K562 (cell line): Measurements from ENCODE around the gene PRKCE. TPM values are rescaled to one million over a fixed set of nuclear protein-coding genes. Genes with fewer than 3 reads are reported as not detected.

Experiments used
- ATAC-seq: fragments of 200-7000 bp; cut with Tn5 transposase; 3 replicates; pipeline ENCODE4 v1.9.1; 2020; ENCODE audit warnings: moderate library complexity
- BruUV-seq: library from RNA; stranded (reverse); fragments of 400-500 nt; replicated peaks from 2 replicates; lab custom pipeline; 2021; lab: Mats Ljungman, UMichigan
- CTCF ChIA-PET: fragments of 300-600 bp; formaldehyde crosslinking; extraction: SDS; loops from one replicate; lab custom pipeline; 2021; ENCODE audit warnings: low intra/inter-chr PET ratio; lab: Yijun Ruan, JAX
- POLR2A ChIA-PET: fragments of 300-600, 350-650 bp; sonication (Branson Sonifier 250); formaldehyde crosslinking; extraction: SDS; loops from one replicate; lab custom pipeline; 2021; ENCODE audit warnings: antibody characterized with exemption, inconsistent platforms; lab: Yijun Ruan, JAX
- DNase-seq, 4 experiments: peaks; one replicate each; pipeline versions ENCODE4 v3.0.0 to v3.0.0-alpha.2; 2011 to 2018; ENCODE audit warnings: low spot score in 3 of 4, mixed read lengths in 3 of 4; ENCODE audit errors: extremely low read depth in 1 of 4
- FAIRE-seq: peaks from 2 replicates; lab custom pipeline; 2011; peaks lifted over from hg19 to GRCh38; lab: Jason Lieb, UNC
- H2AFZ ChIP-seq: 2 replicates; pipeline ENCODE4 v1.6.0; 2011; ENCODE audit warnings: low read depth, low read length, control low read depth, inconsistent platforms
- H3K27ac ChIP-seq: fragments of 200-600 bp; 3 replicates; pipeline ENCODE4 v1.8.0; 2011; ENCODE audit warnings: low read depth, mild to moderate bottlenecking, control low read depth, inconsistent platforms, low read length, moderate library complexity, mixed read lengths; ENCODE audit errors: extremely low read depth
- H3K27me3 ChIP-seq, 2 experiments: fragments of 300-600 bp in 1 of 2; 2 replicates in 1 of 2; 3 replicates in 1 of 2; pipeline versions ENCODE4 v1.6.0 to v1.8.0; 2011; ENCODE audit warnings: inconsistent platforms in 2 of 2, low read length in 2 of 2, mild to moderate bottlenecking in 1 of 2, mixed read lengths in 1 of 2, moderate library complexity in 1 of 2; ENCODE audit not compliant: control insufficient read depth in 2 of 2, insufficient read depth in 2 of 2
- H3K36me3 ChIP-seq: fragments of 300-600 bp; 3 replicates; pipeline ENCODE4 v1.8.0; 2011; ENCODE audit warnings: mild to moderate bottlenecking, low read length, inconsistent platforms; ENCODE audit not compliant: control insufficient read depth, insufficient read depth
- H3K4me1 ChIP-seq, 2 experiments: fragments of 200-600 bp in 1 of 2; replicated peaks in 1 of 2; 2 replicates in 1 of 2; 3 replicates in 1 of 2; pipeline versions ENCODE4 v1.5.1 to v1.8.0; 2011; ENCODE audit warnings: inconsistent platforms in 2 of 2, low read length in 2 of 2, mild to moderate bottlenecking in 1 of 2, mixed read lengths in 1 of 2, moderate library complexity in 1 of 2; ENCODE audit not compliant: control insufficient read depth in 2 of 2, insufficient read depth in 2 of 2
- H3K4me2 ChIP-seq: 2 replicates; pipeline ENCODE4 v1.6.1; 2011; ENCODE audit warnings: low read length, control low read depth, inconsistent platforms, mixed read lengths; ENCODE audit not compliant: insufficient read depth
- H3K4me3 ChIP-seq: fragments of 200-600 bp; sonication (generic), shearing (Covaris generic); 2 replicates; pipeline ENCODE4 v1.5.1; 2016; ENCODE audit warnings: control low read depth, inconsistent platforms
- H3K79me2 ChIP-seq: fragments of 200-600 bp; 3 replicates; pipeline ENCODE4 v1.8.0; 2011; ENCODE audit warnings: low read length, inconsistent platforms; ENCODE audit not compliant: control insufficient read depth, insufficient read depth
- H3K9ac ChIP-seq, 2 experiments: 2 replicates each; pipeline versions ENCODE4 v1.6.0 to v1.6.1; 2011; ENCODE audit warnings: low read depth in 2 of 2, low read length in 2 of 2, control low read depth in 1 of 2, inconsistent platforms in 1 of 2, mild to moderate bottlenecking in 1 of 2, mixed read lengths in 1 of 2; ENCODE audit not compliant: insufficient read depth in 1 of 2
- H3K9me1 ChIP-seq: one replicate; pipeline ENCODE4 v1.6.0; 2011; ENCODE audit warnings: inconsistent platforms, mild to moderate bottlenecking, low read length, moderate library complexity; ENCODE audit not compliant: control insufficient read depth, insufficient read depth
- H3K9me3 ChIP-seq: replicated peaks from 2 replicates; pipeline ENCODE4 v1.5.1; 2011; ENCODE audit warnings: low read depth, low read length, inconsistent platforms; ENCODE audit not compliant: control insufficient read depth, insufficient read depth
- H4K20me1 ChIP-seq: replicated peaks from 2 replicates; pipeline ENCODE4 v1.6.1; 2011; ENCODE audit warnings: low read length, inconsistent platforms, mixed read lengths; ENCODE audit not compliant: control insufficient read depth, insufficient read depth
- FOXJ2 ChIP-seq: fragments of 200-800 bp; sonication (Bioruptor generic); IDR thresholded peaks from 2 replicates; pipeline ENCODE4 v1.6.1; 2016; ENCODE audit warnings: missing genetic modification characterization, missing compliant biosample characterization
- HOXB6 ChIP-seq: fragments of 250-450 bp; sonication (Bioruptor Pico); IDR thresholded peaks from 2 replicates; pipeline ENCODE4 v1.5.1; 2022; ENCODE audit warnings: mild to moderate bottlenecking, borderline replicate concordance
- JUNB ChIP-seq: fragments of 450-650 bp; formaldehyde crosslinking; conservative IDR thresholded peaks from 2 replicates; pipeline ENCODE4 v1.4.0; 2020; ENCODE audit warnings: mild to moderate bottlenecking
- SPI1 ChIP-seq: IDR thresholded peaks from 2 replicates; pipeline ENCODE4 v1.6.1; 2011; ENCODE audit warnings: low read depth, low read length, control low read depth, borderline replicate concordance
- ZNF408 ChIP-seq: fragments of 250-450 bp; sonication (Bioruptor Pico); IDR thresholded peaks from 2 replicates; pipeline ENCODE4 v1.4.0; 2020; ENCODE audit warnings: low read depth, mild to moderate bottlenecking, moderate library complexity
- ZNF57 ChIP-seq: fragments of 450-650 bp; formaldehyde crosslinking; IDR thresholded peaks from 2 replicates; pipeline ENCODE4 v1.4.0; 2020; ENCODE audit warnings: mild to moderate bottlenecking, moderate library complexity
- WGBS: fragments of 100-300 bp; shearing (Covaris generic); methylation state at CpG from one replicate; pipeline ENCODE4 v1.1.6; 2016; ENCODE audit warnings: low coverage, mixed read lengths; ENCODE audit not compliant: insufficient coverage; ENCODE audit errors: missing lambda C conversion rate; 5-methylcytosine and 5-hydroxymethylcytosine counted together
- in situ Hi-C: fragments of 300-500 bp; cut with MboI; formaldehyde crosslinking; loops from 4 replicates; pipeline ENCODE4 v1.15.0; 2018; ENCODE audit warnings: inconsistent platforms, mixed read lengths
- intact Hi-C: fragments of 100-400 bp; cut with micrococcal nuclease; formaldehyde crosslinking; loops from 2 replicates; pipeline ENCODE4 v1.14.2; 2022
- polyA plus RNA-seq, 8 experiments: library from polyadenylated mRNA; depleted of rRNA in 4 of 8; stranded (reverse) in 5 of 8; unstranded in 3 of 8; fragments of >200 nt; fragmentation: Nextera tagmentation in 2 of 8; fragmentation: Illumina TruSeq in 1 of 8; extraction: Ambion mirVana in 2 of 8; extraction: Trizol in 1 of 8; gene quantifications; 2 replicates each; pipeline versions ENCODE4 v1.2.1 to v1.2.3, GENCODE V29; 2011 to 2014; ENCODE audit warnings: inconsistent platforms in 1 of 8, missing spikeins in 1 of 8
- total RNA-seq, 7 experiments: library from RNA; depleted of rRNA in 6 of 7; stranded (reverse); fragments of >200 nt in 6 of 7; fragmentation: Illumina TruSeq in 2 of 7; extraction: Trizol in 2 of 7; gene quantifications; 2 replicates each; pipeline versions ENCODE4 v1.2.1 to v1.2.3, GENCODE V29; 2011 to 2021; ENCODE audit warnings: low replicate concordance in 1 of 7

PRKCE gene
- total and polyA plus RNA-seq, 9 of the 15 experiments (the other 6 are each of a cell fraction or from before 2014, with no cell fraction given), result 0.06 to 1.0 (median 0.22) TPM; not detected in 1

DNA sequence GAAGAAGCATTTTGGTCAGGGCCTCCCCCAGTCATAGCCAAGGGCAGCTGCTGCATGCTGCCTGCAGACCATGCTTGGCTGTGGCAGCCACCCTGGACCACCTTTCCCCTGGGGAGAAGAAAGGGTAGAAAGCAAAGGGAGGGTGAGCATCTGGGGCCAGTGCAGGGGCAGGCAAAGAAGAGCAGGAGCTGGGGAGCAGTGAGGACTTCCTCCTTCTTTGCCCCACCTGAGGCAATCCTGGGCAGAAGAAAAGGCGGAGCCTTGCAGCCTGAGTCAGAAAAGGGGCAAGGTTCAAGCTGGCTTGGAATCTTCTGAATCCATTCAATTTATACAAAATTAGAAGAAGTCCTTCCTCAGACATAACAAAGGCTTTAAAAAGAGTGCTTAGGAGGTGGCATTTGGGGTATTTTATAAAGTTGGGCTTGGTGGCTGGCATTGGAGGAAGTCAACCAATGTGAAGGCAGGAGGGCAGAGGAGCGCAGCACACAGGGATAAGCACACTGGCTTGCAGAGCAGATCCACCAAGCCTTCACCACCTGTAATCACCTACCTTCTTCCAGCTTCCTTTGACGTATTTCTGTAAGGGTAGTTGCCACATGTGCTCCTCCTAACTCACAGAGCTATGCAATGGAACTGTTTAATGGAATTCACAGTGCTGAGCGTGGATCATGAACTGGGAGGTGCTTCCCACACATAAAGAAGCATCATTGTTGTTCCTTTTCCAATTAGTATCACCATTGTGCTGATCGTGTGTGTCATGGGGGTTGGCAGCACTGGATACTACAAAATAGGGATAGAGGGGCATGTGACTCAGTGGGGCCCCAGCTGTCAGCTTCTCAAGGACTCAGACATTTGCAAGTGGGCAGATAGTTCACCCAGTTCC, 491.3 kb downstream of the PRKCE start:
- ChIA-PET POLR2A (interaction anchor here (0.5 to 0.6 kb wide), 2 partner anchors 64 to 348 kb away, joined by 4 to 7 read pairs; no protein-coding TSS in a partner anchor), CTCF (no interaction called here)
- 3% methylated on average over 5 of the region's 5 CpGs for WGBS
- H2AFZ ChIP-seq, result no peak overlapping the region
- peaks cover 12 to 35% of the 10 kb centered on the region in 2 experiments for H3K27me3 ChIP-seq
- in situ Hi-C loops (no loop called here), intact Hi-C loops (no loop called here)
- TF ChIP-seq SPI1 (peak; percentile 3; the same call in 1 of the 2 replicates), JUNB (no peak)
- no peak overlapping the region for H3K9ac ChIP-seq
- H3K27ac ChIP-seq, result no peak overlapping the region
- H3K4me1 ChIP-seq, result no peaks in the 10 kb centered on the region
- H3K4me2 ChIP-seq, result no peak overlapping the region
- no peak overlapping the region for H3K4me3 ChIP-seq
- FAIRE-seq, result no peak
- no peaks in the 10 kb centered on the region for H3K9me1 ChIP-seq
- no TSS peak for BruUV-seq
- no peaks in the 10 kb centered on the region for H3K9me3 ChIP-seq
- no peaks in the 10 kb centered on the region for H3K79me2 ChIP-seq
- H3K36me3 ChIP-seq, result no peaks in the 10 kb centered on the region
- H4K20me1 ChIP-seq, result no peaks in the 10 kb centered on the region; the same call in 1 of the 2 replicates
- no peak for ATAC-seq
- DNase-seq, result no peak

DNA sequence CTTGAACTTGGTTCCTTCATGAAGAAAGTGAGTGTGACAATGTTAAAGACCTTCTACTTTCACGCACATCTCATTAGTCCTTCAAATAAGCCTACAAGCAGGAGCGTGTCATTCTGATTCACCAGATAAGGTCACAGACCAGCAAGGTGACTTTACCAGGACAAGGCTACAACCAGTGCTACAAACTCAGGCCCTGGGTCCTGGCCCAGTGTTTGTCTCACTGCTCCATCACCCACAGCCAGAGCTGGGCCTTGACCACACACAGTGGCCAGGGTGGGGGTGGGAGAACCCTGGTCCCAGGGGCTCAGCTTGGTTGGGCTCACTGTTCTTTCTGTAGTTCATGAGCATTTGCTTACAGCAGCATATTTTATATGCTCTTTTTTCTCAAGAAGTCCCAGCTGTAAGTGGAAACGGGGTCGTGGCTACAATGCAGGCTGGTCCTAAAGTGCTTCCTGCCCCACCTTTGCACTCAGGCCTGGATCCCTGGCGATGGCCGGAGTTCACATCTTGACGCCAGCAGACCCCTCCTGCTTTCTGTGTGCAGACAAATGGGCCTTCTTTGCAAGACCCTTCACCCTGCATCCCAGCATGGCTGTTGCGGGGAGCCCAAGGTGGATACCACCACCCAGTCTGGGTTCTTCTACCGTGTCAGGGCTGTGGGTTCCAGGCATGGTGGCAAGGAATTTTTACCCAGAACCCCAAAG, 492.1 kb downstream of the PRKCE start:
- H3K36me3 ChIP-seq, result no peaks in the 10 kb centered on the region
- H3K27me3 ChIP-seq, result peaks cover 11 to 37% of the 10 kb centered on the region in 2 experiments
- no peak overlapping the region for H3K4me3 ChIP-seq
- no peak overlapping the region for H3K4me2 ChIP-seq
- no peak overlapping the region for H3K9ac ChIP-seq
- H2AFZ ChIP-seq, result no peak overlapping the region
- ATAC-seq, result no peak
- no TSS peak for BruUV-seq
- no peak for FAIRE-seq
- POLR2A ChIA-PET, result interaction anchor here (0.6 kb wide), 1 partner anchor 36 kb away, joined by 5 read pairs; no protein-coding TSS in a partner anchor
- CTCF ChIA-PET, result no interaction called here
- no peaks in the 10 kb centered on the region; the same call in 1 of the 2 replicates for H4K20me1 ChIP-seq
- in situ Hi-C loops, result no loop called here
- intact Hi-C loops, result no loop called here
- no peaks in the 10 kb centered on the region for H3K4me1 ChIP-seq
- H3K79me2 ChIP-seq, result no peaks in the 10 kb centered on the region
- TF ChIP-seq FOXJ2 (tag) (no peak), ZNF408 (CRISPR knock-in tag) (no peak), ZNF57 (CRISPR knock-in tag) (no peak), HOXB6 (no peak)
- H3K9me3 ChIP-seq, result no peaks in the 10 kb centered on the region
- DNase-seq, result no peak
- 11% methylated on average over 9 of the region's 9 CpGs for WGBS
- no peak overlapping the region for H3K27ac ChIP-seq
- no peaks in the 10 kb centered on the region for H3K9me1 ChIP-seq
